ENCODE data around the gene CTIF.

Gene CTIF

DNA sequence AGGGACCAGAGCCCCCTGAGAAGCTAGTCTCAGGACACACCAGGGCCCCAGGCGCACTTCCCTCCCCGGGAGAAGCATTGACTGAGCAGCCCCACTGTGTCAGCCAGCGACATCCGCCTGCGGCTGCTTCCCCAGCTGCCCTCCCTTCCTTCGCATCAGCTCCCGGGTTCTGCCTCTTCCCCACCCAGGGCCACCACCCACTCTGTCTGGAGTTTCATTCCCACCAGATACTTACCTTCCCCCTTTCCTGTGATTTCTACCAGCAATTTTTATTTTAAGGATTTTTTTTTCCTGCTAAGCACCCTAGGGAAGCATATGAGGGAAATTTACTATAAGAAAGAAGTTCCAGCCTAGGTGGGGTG, 312.7 kb downstream of the CTIF start:
- DNase-seq (ENCODE audit: low spot score): no peak

DNA sequence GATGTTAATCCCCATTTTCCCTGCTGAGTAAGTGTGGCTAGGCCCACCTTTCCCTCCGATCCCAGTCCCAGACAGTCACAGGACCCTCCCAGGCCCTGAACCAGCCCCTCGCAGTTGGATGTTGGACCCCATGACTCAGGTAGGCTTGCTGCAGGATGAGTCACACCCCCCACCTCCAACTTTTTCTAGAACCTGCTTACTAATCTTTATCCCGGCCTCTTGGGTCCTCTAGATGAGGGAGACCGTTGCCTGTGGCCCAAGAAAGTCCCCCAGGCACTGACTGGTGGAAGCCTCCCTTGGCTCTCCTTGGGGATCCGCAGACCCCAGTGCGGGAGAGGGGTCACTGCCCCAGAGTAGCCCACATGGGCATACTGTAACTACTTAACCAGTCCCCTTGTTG, 313.5 kb downstream of the CTIF start:
- no peak for DNase-seq (ENCODE audit: low spot score)

DNA sequence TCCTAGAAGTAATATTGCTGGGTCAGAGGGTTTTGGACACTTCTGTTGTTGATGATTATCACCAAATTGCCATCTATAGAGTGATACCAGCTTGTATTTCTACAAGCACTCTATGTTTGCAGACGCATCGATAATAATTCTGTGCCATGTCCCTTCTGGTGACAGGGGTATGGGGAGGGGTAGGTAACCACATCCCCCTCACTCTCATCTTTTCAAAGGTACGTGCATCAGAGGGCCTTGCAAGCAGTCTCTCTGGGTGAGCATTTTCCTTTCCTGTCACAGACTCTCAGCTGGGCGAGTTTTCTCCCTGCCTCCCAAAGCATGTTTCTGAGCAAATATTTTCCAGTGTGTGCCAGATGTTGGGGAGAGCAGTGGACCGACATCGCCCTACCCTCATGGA, 314.0 kb downstream of the CTIF start:
- no peak for DNase-seq (ENCODE audit: low spot score)

DNA sequence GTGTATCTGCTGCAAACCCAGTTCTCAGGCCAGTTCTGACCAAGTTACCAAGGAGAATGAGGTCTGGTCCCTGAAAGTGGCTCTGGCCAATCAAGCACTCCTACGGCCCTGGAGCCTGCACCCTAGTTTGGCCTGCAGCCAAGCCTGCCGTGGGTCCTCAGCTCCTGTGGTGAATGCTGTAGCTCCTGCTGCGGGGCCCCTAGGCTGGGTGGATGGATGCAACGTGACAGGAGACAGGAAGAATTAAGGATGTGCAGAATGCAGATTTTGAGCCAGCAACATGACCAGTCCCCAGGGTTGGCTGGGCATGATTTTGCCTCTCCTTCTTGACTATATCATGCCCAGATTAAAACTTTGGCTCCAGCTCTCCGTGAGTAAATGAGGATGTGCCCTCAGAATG, 314.8 kb downstream of the CTIF start:
- DNase-seq (ENCODE audit: low spot score): no peak

DNA sequence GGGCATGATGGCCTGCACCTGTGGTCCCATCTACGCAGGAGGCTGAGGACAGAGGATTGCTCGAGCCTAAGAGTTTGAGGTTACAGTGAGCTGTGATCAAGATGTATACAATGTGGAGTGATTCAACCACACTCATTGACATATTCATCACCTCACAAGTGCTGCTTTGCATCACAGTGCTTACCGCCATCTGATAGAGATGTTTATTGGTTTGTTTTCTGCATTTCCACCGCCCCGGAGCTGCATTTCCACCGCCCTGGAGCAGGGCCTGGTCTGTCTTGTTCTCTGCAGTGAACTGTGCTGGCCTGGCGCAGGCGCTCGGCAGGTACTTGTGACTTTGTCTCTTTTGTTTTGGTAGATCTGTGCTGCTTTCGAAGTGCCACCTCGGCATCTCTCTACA, 315.9 kb downstream of the CTIF start:
- DNase-seq (ENCODE audit: low spot score): no peak

DNA sequence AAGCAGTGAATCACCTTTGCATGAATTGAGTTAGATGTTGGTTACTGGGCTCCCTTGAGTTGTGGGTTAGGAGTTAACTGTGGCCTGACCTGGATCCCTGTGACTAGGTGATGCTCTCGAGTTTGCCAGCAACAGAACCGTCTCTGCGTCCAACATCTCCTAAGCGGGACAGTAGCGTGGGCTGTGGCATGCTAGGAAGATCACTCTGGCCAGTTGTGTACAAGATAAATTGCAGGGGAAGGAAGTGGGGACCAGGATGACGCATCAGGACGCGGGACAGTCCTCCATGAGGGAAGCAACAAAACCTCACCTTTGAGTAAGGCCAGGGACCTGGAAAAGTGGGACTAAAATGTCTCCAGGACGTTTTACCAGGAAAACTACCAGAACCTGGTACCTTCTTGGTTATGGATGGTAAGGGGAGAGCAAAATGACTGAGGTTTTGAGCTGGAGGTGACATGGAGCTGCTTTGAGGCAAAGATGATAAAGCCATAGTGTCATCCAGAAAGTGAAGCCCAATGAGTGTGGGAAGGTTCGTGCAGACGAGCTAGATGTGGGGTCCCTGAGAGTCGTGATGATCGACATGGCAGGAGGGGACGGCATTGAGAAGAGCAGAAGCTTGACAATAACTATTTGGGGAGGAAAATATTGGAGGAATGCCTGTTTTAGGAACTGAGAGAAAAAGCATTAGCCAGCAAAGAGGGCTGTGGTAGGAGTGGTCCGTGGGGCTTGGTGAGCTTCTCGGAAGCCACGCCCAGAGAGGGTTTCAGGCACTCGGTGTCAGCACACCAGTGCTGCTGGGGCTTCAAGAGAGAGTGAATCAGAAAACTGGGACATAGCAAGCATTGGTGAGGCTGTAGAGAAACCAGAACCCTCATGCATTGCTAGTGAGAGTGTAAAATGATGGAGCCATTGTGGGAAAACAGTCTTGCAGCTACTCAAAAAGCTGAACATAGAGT, 316.9 kb downstream of the CTIF start:
- no peak for DNase-seq (ENCODE audit: low spot score)

DNA sequence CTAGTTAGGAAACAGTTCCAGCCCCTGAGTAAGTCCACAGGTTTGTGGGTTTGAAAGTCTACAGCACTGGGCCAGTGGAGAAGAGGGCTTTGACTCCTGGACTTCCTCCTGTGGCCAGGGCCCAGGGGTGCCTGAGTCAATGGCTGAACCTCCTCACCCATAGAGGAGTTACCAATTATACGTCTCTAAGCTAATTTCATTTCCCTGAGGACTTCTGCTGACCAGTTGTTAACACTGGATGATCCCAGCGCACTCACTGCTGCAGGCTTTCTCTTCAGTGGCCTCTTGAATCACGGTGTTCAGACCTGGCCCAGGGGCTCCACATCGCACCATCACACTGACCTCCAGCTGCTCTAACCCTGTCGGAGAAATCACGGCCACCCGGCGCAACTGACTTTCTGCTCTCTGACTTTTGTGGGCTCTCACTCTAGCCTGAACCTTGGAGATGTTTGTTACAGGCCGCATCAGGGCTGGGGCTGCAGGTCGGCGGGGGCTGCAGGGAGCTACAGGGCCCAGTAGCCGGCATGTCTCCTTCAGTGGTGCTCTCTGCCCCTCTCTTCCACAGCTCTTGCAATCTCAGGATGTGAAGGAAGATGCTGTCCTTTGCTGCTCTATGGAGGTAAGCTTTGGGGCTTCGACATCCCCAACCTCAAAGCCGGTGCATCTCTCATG, 318.3 kb downstream of the CTIF start:
- DNase-seq (ENCODE audit: low spot score): no peak

DNA sequence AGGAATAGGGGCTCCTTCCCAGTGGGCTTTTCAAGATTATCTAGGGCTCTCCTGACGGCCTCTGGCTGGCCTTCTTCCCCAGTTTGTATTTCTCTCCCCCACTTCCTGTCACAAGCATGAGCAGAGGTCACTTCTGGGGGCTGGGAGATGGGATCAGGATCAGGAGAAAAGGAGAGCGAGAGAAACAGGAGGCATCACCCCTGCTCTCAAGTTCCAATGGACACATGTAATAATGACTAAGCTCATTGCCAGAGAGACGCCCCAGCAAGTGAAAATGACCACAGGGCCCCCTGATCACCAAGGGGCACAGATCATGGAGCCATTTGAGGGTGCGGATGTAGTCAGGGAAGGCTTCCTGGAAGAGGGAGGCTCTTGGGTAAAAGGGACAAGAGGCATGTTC, 319.8 kb downstream of the CTIF start:
- DNase-seq (ENCODE audit: low spot score): no peak

DNA sequence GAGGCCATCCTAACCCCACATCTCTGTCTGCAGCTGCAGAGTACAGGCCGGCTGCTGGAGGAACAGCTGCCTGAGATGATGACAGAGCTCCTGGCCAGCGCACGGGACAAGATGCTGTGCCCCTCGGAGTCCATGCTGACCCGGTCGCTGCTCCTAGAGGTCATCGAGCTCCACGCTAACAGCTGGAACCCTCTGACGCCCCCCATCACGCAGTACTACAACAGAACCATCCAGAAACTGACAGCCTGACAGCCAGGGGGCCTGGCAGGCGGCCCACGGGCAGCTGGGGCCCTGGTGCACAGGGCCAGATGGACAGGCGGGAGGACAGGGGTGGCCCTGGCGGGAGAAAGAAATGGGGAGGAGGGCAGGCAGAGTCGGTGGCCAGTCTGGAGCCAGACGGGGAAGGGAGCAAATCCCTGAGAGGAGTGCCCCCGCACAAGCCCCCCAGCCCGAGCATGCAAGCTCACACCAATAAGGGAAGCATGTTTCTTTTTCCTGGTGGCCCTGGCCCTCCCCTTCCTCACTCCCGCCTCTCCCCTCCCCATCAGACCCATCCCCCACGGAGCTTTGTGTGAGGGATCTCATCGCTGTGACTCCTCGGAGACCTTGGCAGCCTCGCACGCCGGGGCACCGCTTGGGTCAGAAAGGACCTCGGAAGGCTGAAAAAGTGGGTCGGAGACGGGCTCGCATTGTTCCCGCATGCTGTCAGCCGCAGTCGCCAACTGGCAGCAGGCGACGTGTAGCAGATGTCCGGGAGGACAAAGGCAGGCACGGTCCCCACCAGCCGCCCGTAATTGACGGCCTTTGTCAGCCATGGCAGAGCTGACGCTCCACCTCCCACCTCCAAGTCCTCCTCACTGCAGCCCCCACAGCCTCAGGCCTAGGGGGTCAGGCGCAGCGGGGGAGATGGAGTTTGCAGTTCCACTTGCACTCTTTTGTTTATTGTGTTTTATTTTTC, 320.8 kb downstream of the CTIF start:
- no peak for DNase-seq (ENCODE audit: low spot score)

DNA sequence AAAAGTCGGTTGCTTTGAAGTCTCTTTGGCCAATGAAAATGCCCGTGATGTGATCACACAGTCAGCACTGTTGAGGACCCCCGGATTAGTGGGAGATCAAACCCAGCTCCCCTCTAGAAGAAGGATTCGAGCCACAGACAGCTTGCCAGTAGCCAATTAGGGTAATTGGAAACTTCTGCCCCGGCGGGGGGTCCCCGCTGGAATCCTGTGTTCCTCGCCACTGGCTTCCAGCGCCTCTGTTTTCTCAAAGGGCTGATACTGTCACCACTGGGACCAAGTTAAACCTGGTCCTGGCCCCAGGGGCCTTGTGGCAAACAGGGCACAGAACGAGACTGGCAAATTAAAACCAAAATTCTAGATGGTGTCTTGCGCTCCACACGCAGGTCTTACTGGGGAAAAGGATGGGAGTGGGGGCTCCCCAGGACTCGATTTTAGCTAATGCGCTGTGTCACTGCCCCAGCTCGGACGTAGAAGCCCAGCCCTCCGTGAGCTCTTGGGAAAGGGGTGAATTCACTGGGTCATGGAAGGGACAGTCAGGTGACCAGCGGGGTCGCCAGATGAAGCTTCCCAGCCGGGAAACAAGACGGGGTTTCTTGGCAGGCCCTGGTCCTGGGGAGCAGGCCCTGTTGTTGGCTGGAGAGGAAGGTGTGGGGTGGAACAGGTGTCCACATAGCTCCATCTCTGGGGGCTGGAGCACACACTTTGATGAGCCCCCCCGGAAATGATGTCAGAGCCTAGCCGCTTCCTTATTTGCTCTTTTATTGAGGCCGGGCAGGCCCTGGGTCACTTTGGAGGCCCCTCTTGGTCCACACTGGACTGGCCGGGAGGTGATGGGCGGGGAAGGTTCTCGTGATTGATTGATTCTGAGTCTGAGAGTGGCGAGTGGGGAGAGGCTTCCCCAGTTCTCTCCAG, 321.7 kb downstream of the CTIF start:
- no peak for DNase-seq (ENCODE audit: low spot score)

DNA sequence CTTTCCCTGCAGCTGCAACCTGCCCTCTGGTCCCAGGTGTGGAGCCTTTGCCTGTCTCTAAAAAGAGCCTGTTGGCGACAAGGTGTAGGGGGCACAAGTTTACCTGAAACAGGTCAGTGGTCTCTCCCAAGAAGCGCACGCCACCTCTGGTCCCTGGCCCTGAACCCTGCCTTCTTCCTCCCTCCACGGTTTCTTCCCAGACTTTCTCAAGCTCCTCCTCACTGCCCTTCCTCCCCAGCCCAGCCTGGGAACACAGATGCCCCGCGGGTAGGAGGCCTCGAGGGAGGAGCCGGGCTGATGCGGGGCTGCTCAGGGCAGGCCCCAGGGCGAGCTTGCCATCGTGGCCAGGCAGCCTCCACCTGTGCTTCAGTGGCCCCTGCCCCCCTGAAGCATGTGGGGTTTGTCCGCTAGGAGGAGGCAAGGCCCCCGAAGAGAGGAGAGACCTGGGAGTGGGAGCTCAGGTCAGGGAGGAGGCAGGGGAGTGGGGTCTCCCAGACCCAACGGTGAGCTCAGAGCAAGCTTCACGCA, 322.4 kb downstream of the CTIF start:
- no peak for DNase-seq (ENCODE audit: low spot score)

DNA sequence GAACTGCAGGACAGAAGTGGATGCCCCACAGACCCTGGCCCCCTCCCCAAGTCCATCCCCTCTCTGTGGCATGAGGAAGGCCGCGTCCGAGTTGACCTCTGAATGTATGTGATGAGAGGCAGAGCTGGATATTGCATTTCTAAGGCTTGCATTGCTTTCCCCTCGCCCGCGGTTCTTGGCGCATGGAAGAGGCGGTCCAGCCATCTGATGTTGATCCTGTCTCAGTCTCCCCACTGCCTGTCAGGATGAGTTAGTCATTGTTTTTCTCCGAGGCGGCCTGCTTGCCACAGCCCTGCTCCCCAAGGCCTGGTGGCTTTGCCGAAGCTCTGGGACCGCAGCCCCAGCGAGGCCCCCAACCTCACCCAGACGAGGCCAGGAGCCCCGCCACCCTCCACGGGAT, 323.3 kb downstream of the CTIF start:
- no peak for DNase-seq (ENCODE audit: low spot score)

DNA sequence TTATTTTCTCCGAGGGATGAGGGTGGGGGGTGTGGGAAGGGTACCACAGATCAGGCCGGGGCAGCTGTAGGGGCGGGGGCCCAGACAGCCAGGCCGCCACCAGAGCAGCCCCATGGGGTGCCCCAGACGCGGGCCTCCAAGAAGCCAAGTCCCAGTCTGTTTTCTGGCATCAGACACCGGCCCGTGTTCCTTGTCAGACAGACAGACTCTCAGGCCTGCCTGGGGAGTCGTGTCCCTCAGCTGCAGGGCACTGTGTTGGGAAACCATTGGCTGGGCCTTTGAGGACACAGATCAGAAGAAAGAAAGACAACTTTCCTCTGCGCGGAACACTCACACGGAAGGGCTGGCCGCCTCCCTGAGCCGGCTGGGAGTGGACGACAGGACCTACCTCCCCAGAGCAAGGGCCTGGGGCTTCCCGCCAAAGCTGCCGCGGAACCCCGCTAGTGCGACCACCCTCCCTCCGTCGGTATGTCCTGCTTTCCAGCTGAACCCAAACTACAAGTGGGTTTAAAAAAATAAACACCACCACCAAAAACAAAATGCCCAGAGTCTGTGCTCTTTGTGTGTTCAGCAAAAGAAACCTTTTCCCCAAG, 323.9 kb downstream of the CTIF start:
- DNase-seq (ENCODE audit: low spot score): no peak

DNA sequence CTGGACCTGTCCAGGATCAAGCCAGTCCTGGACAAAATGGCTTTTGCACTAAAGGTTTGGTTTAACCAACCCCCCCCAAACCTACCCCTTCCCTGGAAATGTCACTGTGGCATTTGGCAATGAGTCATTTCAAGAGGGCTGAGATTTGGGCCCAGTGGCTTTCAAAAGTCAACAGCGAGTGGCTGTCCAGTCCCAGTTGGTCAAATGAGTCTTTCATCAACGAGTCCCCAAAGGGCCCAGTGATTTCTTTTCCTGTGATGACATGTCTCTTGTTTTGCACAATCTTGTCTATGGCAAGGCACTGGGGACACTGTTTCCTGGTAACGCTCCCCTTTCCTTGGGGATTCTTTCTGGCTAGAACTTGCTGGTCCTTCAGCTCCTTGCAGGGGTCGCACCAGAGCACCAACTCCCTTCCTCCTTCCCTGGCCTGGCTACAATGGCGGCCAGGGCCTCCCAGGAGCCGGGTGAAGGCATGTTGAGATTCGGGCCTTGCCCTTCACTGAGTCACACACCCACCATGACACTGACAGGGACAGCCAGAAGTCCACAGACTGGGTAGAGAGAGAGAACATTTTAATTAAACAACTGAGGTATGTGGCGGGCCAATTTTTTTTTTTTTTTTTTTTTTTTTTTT, 324.7 kb downstream of the CTIF start:
- DNase-seq (ENCODE audit: low spot score): no peak

DNA sequence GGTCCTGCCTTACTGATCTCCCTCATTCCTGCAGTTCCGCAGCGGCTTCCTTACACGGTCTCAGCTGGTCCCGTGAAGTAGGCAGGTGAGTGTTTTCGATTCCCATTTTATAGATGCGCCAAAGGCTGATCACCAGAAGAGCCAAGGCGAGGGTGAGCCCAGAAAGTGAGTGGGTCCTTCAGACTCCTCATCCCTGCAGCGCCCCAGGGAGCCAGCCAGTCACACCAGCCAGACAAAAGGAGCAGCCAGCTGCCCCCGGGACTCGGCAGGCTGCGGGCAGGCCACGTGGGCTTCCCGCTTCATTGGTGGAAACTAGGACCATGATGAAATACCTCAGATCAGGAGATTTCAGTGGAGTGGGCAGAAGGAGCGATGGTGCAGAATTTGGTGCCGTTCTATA, 326.0 kb downstream of the CTIF start:
- no peak for DNase-seq (ENCODE audit: low spot score)

DNA sequence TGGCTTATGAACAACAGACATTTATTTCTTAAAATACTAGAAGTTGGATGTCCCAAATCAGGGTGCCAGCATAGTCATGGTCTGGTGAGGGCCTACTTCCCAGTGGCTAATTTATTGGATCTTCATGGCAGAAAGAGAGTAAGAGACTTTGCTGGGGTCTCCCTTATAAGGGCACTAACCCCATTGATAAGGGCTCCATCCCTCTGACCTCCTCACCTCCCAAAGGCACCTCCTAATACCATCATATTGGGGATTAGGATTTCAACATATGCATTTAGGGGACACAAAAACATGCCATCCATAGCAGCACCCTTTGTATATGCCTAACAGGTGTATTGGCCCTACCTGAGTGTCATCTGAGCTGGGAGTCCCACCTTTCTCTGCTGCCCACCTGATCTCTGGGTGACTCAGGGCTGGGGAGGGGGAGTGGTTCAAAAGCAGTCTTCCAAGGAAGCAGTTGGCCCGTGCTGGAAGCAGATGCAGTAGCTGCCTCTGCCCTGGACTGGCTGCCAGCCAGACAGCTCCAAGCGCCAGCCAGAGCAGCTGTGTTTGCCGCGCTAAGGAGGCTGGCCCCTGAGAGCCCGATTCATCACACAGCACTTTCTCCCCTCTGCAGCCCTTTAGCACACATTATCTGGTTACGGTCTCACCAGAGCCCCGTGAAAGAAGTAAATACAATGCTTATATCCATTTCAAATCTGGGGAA, 327.4 kb downstream of the CTIF start:
- no peak for DNase-seq (ENCODE audit: low spot score)

DNA sequence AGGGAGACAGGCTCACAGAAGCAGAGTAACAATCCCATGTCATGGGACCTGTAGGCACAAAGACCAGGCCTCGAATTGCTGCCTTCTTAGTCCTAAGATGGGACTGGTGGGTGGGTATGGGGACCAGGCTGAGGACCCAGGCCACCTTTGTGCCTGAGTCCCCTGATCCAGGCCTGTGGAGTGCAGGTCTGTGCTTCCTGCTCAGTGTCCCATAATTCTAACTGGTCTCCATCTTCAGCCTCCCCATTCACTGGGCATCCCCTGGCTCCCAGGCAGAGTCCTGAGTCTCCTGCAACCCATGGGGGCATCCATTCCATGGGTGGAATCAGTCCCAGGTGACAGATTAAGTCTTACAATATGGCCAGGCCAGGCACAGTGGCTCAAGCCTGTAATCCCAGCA, 328.0 kb downstream of the CTIF start:
- no peak for DNase-seq (ENCODE audit: low spot score)

DNA sequence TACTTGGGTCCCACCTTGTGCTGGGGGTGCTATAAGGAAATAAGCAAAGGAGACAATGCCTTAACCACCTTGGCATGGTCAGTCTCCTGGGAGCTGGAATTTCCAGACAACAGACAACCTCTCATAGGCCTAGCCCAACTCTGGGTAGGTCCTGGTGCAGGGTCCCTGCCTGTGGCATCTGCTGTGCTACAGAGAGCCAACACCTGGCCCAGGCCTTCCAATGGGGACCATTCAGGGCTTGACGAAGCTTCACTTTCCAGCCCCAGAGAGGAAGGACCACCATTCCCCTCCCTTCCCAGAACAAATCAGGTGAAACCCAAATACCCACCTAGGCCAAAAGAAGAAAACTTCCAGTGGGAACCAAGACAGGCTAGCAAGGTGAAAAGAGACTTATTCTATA, 329.1 kb downstream of the CTIF start:
- DNase-seq (ENCODE audit: low spot score): no peak
